KMS-11 (cell line): Measurements from ENCODE around the gene ASXL3.

ENCODE experiments used
- H2AFZ ChIP-seq: fragments of 200-600 bp; sonication (generic); 2 replicates; pipeline ENCODE4 v1.6.1; 2016; ENCODE audit warnings: antibody characterized with exemption, mixed run types, low read depth
- H3K27ac ChIP-seq: fragments of 200-600 bp; sonication (generic); 2 replicates; pipeline ENCODE4 v1.6.1; 2016; ENCODE audit warnings: mild to moderate bottlenecking, mixed run types
- H3K27me3 ChIP-seq: fragments of 200-600 bp; sonication (generic); 2 replicates; pipeline ENCODE4 v1.6.1; 2017; ENCODE audit warnings: mild to moderate bottlenecking, low read depth, mixed run types, moderate library complexity; ENCODE audit not compliant: insufficient read depth
- H3K36me3 ChIP-seq: fragments of 200-600 bp; sonication (generic); 2 replicates; pipeline ENCODE4 v1.6.1; 2017; ENCODE audit warnings: mild to moderate bottlenecking, mixed run types; ENCODE audit not compliant: insufficient read depth
- H3K4me1 ChIP-seq: fragments of 200-600 bp; sonication (generic); 2 replicates; pipeline ENCODE4 v1.6.1; 2016; ENCODE audit warnings: mild to moderate bottlenecking, low read depth, mixed run types; ENCODE audit not compliant: poor library complexity, severe bottlenecking
- H3K4me2 ChIP-seq: fragments of 200-600 bp; sonication (generic); 2 replicates; pipeline ENCODE4 v1.7.0; 2016; ENCODE audit warnings: mild to moderate bottlenecking, mixed run types
- H3K4me3 ChIP-seq: fragments of 200-600 bp; sonication (generic); IDR thresholded peaks from 2 replicates; pipeline ENCODE4 v1.6.1; 2017; ENCODE audit warnings: low read depth, low read length, mixed read lengths; ENCODE audit not compliant: insufficient read depth
- H3K79me2 ChIP-seq: fragments of 200-600 bp; sonication (generic); 2 replicates; pipeline ENCODE4 v1.6.1; 2016; ENCODE audit warnings: low read depth, mixed run types; ENCODE audit not compliant: insufficient read depth
- H3K9ac ChIP-seq: fragments of 200-600 bp; sonication (generic); 2 replicates; pipeline ENCODE4 v1.6.1; 2016; ENCODE audit warnings: mild to moderate bottlenecking, mixed run types
- H4K20me1 ChIP-seq: fragments of 200-600 bp; sonication (generic); 2 replicates; pipeline ENCODE4 v1.6.1; 2016; ENCODE audit warnings: mild to moderate bottlenecking, mixed run types; ENCODE audit not compliant: insufficient read depth
- CTCF ChIP-seq: fragments of 200-600 bp; sonication (generic); conservative IDR thresholded peaks from 2 replicates; pipeline ENCODE4 v1.6.1; 2017; ENCODE audit warnings: low read depth, mild to moderate bottlenecking, antibody characterized with exemption, low read length, moderate library complexity, mixed read lengths

The ASXL3 gene

DNA sequence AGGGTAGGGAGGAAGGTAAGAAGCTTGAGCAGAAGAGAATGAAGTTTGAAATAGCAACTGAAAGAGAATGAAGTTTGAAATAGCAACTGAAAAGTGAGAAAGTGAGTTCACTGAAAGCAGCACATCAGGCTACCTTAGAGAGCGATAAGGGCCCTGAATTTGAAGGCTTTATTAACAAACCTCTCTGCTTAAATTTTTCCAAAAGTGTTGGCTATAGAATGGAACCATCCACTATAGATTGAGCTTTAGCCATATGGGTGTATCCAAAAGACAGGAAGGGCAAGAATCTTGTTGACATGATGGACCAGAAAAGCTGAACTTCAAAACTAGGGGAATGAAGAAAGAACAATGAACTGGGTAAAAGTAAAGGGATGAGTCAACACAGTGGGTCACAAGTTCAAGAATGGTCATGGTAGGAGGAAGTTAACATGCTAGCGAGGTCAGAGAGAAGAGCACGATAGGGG, 122.5 kb downstream of the ASXL3 start:
- H3K4me2 ChIP-seq: peak overlapping the region; percentile 61; the same call in 1 of the 2 replicates

DNA sequence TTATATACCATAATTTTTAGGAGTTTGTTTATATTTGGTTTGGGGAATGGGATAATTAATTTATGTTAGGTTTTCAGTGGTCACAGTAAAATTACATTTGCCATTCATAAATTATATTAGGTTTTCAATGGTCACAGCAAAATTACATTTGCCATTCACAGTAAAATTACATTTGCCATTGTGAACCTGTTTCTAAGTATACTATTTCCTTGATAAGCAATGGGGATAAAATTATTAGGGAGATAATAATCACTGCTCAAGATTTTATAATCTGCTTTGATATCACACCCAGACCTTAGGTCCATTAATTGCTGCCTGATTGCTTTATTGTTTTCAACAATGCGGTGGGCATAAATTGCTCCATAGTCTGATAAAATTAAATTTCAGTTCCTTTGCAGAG, 124.6 kb downstream of the ASXL3 start:
- Histone ChIP-seq H3K79me2 (no peaks in the 10 kb centered on the region), H3K4me3 (no peak overlapping the region), H3K9ac (no peak overlapping the region), H3K36me3 (no peaks in the 10 kb centered on the region), H3K4me2 (no peak overlapping the region), H3K4me1 (peaks cover 44% of the 10 kb centered on the region), H3K27me3 (no peaks in the 10 kb centered on the region), H4K20me1 (no peaks in the 10 kb centered on the region), H3K27ac (no peak overlapping the region), H2AFZ (no peak overlapping the region)
- no peak for TF ChIP-seq CTCF

More for the DNA sequence above, 122.5 kb downstream of the ASXL3 start:
- H3K27me3 ChIP-seq: no peaks in the 10 kb centered on the region
- no peaks in the 10 kb centered on the region for H4K20me1 ChIP-seq
- no peaks in the 10 kb centered on the region for H3K79me2 ChIP-seq
- peak overlapping the region; percentile 30; the same call in 1 of the 2 replicates for H3K27ac ChIP-seq
- H3K36me3 ChIP-seq: no peaks in the 10 kb centered on the region
- no peak overlapping the region for H3K4me3 ChIP-seq
- no peak for TF ChIP-seq CTCF
- H3K9ac ChIP-seq: no peak overlapping the region
- peaks cover 44% of the 10 kb centered on the region for H3K4me1 ChIP-seq
- no peak overlapping the region for H2AFZ ChIP-seq

GRCh38 chr18:33706391-33706790, 128.4 kb downstream of the ASXL3 start:
- H3K27ac ChIP-seq: no peak overlapping the region
- H4K20me1 ChIP-seq: no peaks in the 10 kb centered on the region
- no peaks in the 10 kb centered on the region for H3K79me2 ChIP-seq
- TF ChIP-seq CTCF: no peak
- no peaks in the 10 kb centered on the region for H3K36me3 ChIP-seq
- H2AFZ ChIP-seq: no peak overlapping the region
- H3K4me3 ChIP-seq: no peak overlapping the region
- H3K4me1 ChIP-seq: peaks cover 19% of the 10 kb centered on the region
- no peaks in the 10 kb centered on the region for H3K27me3 ChIP-seq
- H3K4me2 ChIP-seq: no peak overlapping the region
- H3K9ac ChIP-seq: no peak overlapping the region

GRCh38 chr18:33708876-33709275, 130.9 kb downstream of the ASXL3 start:
- no peak overlapping the region for H2AFZ ChIP-seq
- no peak overlapping the region for H3K4me3 ChIP-seq
- no peaks in the 10 kb centered on the region for H3K79me2 ChIP-seq
- H3K36me3 ChIP-seq: no peaks in the 10 kb centered on the region
- H4K20me1 ChIP-seq: no peaks in the 10 kb centered on the region
- no peak overlapping the region for H3K27ac ChIP-seq
- no peaks in the 10 kb centered on the region for H3K27me3 ChIP-seq
- TF ChIP-seq CTCF: no peak
- peaks cover 7% of the 10 kb centered on the region for H3K4me1 ChIP-seq
- no peak overlapping the region for H3K9ac ChIP-seq
- H3K4me2 ChIP-seq: no peak overlapping the region
